ENCODE measurements around the gene PPP1R3D. TPM values are rescaled to one million over a fixed set of nuclear protein-coding genes. Genes with fewer than 3 reads are reported as not detected.

The PPP1R3D gene
- total and polyA plus RNA-seq, 2 of the 8 experiments (the other 6 are each of a cell fraction or from before 2014, with no cell fraction given), result 1.4 to 3.9 TPM

- CTCF ChIA-PET (ENCODE audit: partially characterized antibody), result interaction anchor here (1.4 to 1.8 kb wide), 2 partner anchors 48 to 96 kb away, joined by 5 read pairs; no protein-coding TSS in a partner anchor
- FAIRE-seq, result no peak
- TF ChIP-seq EZH2 (IDR thresholded peaks at IDR 0.05; ENCODE audit: low read depth, low read length, severe bottlenecking), result no peak
- no peak for TF ChIP-seq CEBPB (IDR thresholded peaks at IDR 0.05; ENCODE audit: low read depth, low read length)
- TF ChIP-seq FOSL1 (IDR thresholded peaks at IDR 0.05; ENCODE audit: insufficient read depth, low read depth, low read length), result no peak
- TF ChIP-seq SP4 (IDR thresholded peaks at IDR 0.05; ENCODE audit: low read length), result no peak
- TF ChIP-seq ASH2L (IDR thresholded peaks at IDR 0.05; ENCODE audit: low read length), result no peak
- TF ChIP-seq YY1 (IDR thresholded peaks at IDR 0.05; ENCODE audit: low read depth, low read length), result no peak
- no peak for TF ChIP-seq CBX5 (IDR thresholded peaks at IDR 0.05; ENCODE audit: low read depth, low read length)
- TF ChIP-seq BCL11A (IDR thresholded peaks at IDR 0.05; ENCODE audit: low read depth in 2 of 2, low read length in 2 of 2), result no peak
- TF ChIP-seq ATF2 (IDR thresholded peaks at IDR 0.05; ENCODE audit: low read length), result no peak
- TF ChIP-seq SIX5 (IDR thresholded peaks at IDR 0.05; ENCODE audit: low read depth, low read length), result no peak
- no peak for TF ChIP-seq E2F6 (IDR thresholded peaks at IDR 0.05)
- TF ChIP-seq CTBP2 (IDR thresholded peaks at IDR 0.05; ENCODE audit: borderline replicate concordance, insufficient read depth, insufficient read length, low read length), result no peak
- TF ChIP-seq CREB1 (IDR thresholded peaks at IDR 0.05), result no peak
These were observed 21.3 kb upstream of the PPP1R3D start for GRCh38 chr20:59961423-59961822.

More at GRCh38 chr20:59961423-59961822, 21.3 kb upstream of the PPP1R3D start:
- no peak overlapping the region for H2BK15ac ChIP-seq (ENCODE audit: low read length)
- no peaks in the 10 kb centered on the region for H4K20me1 ChIP-seq (replicated peaks in 1 of 2; ENCODE audit: control insufficient read depth in 1 of 2, insufficient read depth in 2 of 2, low read length in 2 of 2)
- no peak overlapping the region for H2BK20ac ChIP-seq (ENCODE audit: low read length)
- POLR2A ChIA-PET (ENCODE audit: partially characterized antibody), result no interaction called here
- H3K4me3 ChIP-seq (ENCODE audit: extremely low read depth in 1 of 4, insufficient read depth in 2 of 4, low read depth in 3 of 4, low read length in 4 of 4), result no peak overlapping the region
- no peak overlapping the region for H3K9ac ChIP-seq (replicated peaks in 1 of 4; ENCODE audit: extremely low read depth in 1 of 4, low read depth in 3 of 4, low read length in 3 of 4)
- H4K91ac ChIP-seq (replicated peaks; ENCODE audit: insufficient read length, low read length), result no peak overlapping the region
- no peak overlapping the region for H3K23ac ChIP-seq (ENCODE audit: insufficient read length)
- H2BK120ac ChIP-seq (replicated peaks; ENCODE audit: low read depth, low read length), result no peak overlapping the region
- H3K79me1 ChIP-seq (ENCODE audit: low read depth, low read length), result no peaks in the 10 kb centered on the region
- DNase-seq (ENCODE audit: low read depth in 1 of 2, low spot score in 2 of 2), result no peak
- H3K14ac ChIP-seq (ENCODE audit: insufficient read length), result no peak overlapping the region
- H3K4ac ChIP-seq (replicated peaks; ENCODE audit: insufficient read length, low read depth, low read length), result no peak overlapping the region
- 84% methylated on average over 2 of the region's 2 CpGs; no CpG with 5 or more reads in 1 of the 2 experiments for WGBS, 2 experiments (ENCODE audit: extremely low coverage in 1 of 2, insufficient coverage in 1 of 2, insufficient read length in 1 of 2, insufficient replicate concordance in 2 of 2, low coverage in 1 of 2, low lambda C conversion rate in 2 of 2, missing lambda C conversion rate in 1 of 2)
- H3K4me2 ChIP-seq (ENCODE audit: insufficient read depth in 1 of 2, low read depth in 2 of 2, low read length in 2 of 2), result no peak overlapping the region
- no peak overlapping the region for H2AFZ ChIP-seq (ENCODE audit: low read length)
- H4K8ac ChIP-seq (ENCODE audit: extremely low read depth, insufficient read depth, low read length), result no peak overlapping the region
- no peak overlapping the region for H2BK5ac ChIP-seq (ENCODE audit: low read depth, low read length)
- H4K5ac ChIP-seq (ENCODE audit: insufficient read length, low read depth, low read length), result no peak overlapping the region
- H3K79me2 ChIP-seq (ENCODE audit: control insufficient read depth in 1 of 2, insufficient read depth in 2 of 2, low read length in 2 of 2), result no peaks in the 10 kb centered on the region
- H3K27ac ChIP-seq (ENCODE audit: low read depth, low read length), result no peak overlapping the region
- H3K18ac ChIP-seq (ENCODE audit: extremely low read depth, low read length), result no peak overlapping the region
- no peak overlapping the region for H3K56ac ChIP-seq (replicated peaks; ENCODE audit: insufficient read length, low read depth, low read length)
- H3K9me3 ChIP-seq (ENCODE audit: insufficient read depth in 2 of 2, low read depth in 1 of 2, low read length in 1 of 2), result no peaks in the 10 kb centered on the region
- no peak overlapping the region for H2AK5ac ChIP-seq (ENCODE audit: low read depth, low read length)
- H3K27me3 ChIP-seq (replicated peaks in 1 of 4; ENCODE audit: control insufficient read depth in 3 of 4, extremely low read depth in 1 of 4, insufficient read depth in 3 of 4, low read length in 3 of 4), result no peaks in the 10 kb centered on the region; a peak in 2 of 7 replicates
- no peak overlapping the region for H2BK12ac ChIP-seq (ENCODE audit: low read depth, low read length)
- H3K36me3 ChIP-seq (ENCODE audit: control insufficient read depth in 2 of 4, insufficient read depth in 4 of 4, low read length in 3 of 4), result no peaks in the 10 kb centered on the region
- H3K23me2 ChIP-seq (ENCODE audit: low read depth, low read length), result no peaks in the 10 kb centered on the region
- H3K4me1 ChIP-seq (replicated peaks in 1 of 4; ENCODE audit: control insufficient read depth in 3 of 4, insufficient read depth in 4 of 4, low read length in 3 of 4), result 0 out of 7 replicates have a peak, but pooled peaks cover 0 to 2% (median 0%) of the 10 kb centered on the region in 4 experiments

Measured in H1 (cell line).